Measurements from ENCODE around the gene ANTXR2.
A peak's percentile ranks its signal among the peaks of the same experiment; 100 is the strongest.
"Not testable (repeated sequence)": the region's sequence is repeated elsewhere in the genome, so short reads cannot be mapped to it uniquely, and the experiment has no call there.

ANTXR2 gene
- total RNA-seq = 33.2 to 390 (median 69.9) reads per million in 4 experiments

DNA sequence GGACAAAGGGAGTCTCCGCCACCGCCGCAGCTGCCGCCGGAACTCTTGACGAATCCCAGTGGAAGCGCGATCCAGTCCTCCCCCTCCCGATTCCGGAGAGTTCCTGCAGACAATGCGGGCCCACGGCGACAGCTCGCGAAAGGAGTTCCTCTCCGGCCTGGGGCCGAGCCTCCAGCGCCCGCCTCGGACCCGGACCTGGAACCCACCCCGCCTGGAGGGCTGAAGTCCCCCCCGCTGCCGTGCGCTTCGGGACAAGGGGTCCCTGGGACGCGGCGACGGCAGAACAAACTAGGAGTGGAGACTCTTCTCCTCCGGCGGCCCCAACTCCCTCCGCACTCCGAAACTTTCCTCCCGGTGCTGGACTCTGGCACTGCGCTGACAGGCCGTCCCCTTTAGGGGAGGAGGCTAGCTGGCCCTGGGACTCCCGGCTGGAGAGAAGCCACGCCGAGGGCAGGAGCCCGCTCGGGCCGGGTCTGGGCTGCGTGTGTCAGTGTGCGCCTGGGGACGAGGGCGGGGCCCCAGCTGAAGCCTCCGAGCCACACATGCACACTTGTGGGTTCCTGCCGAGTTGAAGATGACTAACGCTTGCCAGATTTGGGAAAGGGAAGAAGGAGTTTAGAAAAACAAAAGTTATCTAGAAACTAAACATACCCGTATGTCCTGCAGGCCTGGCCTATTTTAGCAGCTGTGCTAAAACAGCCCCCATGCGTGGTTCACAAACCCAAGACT, at the start of gene ANTXR2:
ANTXR2 (minus strand) TSS at position 486 of the 729 bp plus-strand sequence. CDS start 669 bp downstream, outside the sequence.
- peak; percentile 32 for DNase-seq

GRCh38 chr4:80121815-80122214, 48.8 kb upstream of the ANTXR2 start:
- DNase-seq = not testable (repeated sequence)

DNA sequence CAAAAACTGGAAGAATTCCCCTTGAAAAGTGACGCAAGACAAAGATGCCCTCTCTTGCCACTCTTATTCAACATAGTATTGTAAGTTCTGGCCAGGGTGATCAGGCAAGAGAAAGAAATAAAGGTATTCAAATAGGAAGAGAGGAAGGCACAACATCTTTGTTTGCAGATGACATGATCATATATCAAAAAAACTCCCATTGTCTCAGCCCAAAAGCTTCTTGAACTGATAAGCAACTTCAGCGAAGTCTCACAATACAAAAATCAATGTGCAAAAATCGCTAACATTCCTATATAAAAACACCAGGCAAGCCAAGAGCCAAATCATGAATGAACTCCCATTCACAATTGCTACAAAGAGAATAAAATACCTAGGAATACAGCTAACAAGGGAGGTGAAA, 46.6 kb upstream of the ANTXR2 start:
- not testable (repeated sequence) for DNase-seq

DNA sequence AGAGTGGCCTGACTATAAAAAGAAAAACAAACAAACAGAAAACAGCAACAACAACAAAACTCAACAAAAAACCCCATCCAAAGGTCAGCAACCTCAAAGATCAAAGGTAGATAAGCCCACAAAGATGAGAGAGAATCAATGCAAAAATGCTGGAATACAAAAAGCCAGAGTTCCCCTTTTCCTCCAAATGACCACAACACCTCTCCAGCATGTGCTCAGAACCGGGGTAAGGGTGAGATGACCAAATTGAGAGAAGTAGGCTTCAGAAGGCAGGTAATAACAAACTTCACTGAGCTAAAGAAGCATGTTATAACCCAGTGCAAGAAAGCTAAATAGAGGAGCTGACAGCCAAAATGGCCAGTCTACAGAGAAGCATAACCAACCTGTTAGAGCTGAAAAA, 43.5 kb upstream of the ANTXR2 start:
- no peak for DNase-seq

DNA sequence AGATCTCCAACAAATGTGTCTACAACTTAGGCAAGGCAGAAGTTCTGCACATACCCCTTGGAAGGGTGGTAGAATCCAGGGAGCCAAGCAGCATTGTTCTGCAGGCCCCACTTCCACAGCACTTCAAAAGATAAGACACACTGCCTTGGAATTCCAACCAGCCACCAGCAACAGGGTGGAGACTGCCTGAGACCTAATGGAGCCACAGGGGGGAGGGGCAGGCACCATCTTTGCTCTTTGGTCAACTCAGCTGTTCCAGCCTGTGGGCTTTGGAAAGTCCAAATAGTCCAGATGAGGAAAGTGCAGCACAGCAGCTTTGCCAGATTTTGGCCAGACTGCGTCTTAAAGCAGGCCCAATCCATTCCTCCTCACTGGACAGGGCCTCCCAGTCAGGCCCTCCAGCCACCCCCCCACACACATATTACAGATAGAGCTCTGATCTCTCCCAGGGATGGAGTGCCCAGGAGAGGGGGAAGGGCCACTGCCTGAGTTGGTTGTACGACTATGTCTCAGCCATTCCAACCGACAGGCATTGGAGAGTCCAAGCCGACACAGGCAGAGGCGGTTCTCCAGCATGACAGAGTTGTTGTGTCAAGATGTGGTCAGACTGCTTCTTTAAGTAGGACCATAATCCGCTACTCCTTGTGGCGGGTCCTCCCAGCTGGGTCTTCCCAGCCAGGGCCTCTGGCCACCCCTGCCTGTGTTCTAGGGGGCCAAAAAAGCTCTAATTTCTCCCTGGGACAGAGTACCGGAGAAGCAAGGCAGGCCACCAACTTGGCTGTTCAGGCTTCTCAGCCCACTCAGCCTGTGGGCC, 42.5 kb upstream of the ANTXR2 start:
- DNase-seq = no peak

DNA sequence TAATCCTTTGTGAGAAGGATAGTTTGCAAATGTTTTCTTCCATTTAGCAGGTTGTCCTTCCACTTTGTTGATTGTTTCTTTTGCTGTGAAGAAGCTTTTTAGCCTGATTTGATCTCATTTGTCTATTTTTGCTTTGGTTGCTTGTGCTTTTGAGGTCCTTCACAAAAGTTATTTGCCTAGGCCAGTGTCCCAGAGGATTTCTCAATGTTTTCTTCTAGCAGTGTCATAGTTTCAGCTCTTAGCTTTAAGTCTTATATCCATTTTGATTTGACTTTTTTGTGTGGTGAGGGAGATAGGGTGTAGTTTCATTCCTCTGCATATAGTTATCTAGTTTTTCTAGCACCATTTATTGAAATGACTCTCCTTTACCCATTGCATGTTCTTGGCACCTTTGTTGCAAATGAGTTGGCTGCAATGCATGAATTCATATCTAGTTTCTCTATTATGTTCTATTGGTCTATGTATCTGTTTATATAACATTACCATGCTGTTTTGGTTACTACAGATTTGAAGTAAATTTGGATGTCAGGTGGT, 41.8 kb upstream of the ANTXR2 start:
- DNase-seq = no peak

DNA sequence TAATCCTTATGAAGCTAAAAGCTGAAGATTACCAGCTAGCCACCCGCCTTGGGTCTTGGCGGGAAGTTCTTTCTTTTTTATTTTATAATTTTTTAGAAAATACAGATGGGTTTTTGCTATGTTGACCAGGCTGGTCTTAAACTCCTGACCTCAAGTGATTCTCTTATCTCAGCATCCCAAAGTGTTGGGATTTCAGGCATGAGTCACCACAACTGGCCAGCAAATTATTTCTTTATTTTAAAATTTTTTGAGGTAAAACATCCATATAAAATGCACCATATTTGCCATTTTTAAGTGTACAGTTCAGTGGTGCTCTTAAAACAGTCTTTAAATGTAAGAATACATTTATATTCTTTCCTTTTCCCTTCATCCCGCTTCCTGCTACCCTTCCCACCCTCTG, 40.6 kb upstream of the ANTXR2 start:
- DNase-seq = no peak

GRCh38 chr4:80112236-80112635, 39.2 kb upstream of the ANTXR2 start:
- no peak for DNase-seq

DNA sequence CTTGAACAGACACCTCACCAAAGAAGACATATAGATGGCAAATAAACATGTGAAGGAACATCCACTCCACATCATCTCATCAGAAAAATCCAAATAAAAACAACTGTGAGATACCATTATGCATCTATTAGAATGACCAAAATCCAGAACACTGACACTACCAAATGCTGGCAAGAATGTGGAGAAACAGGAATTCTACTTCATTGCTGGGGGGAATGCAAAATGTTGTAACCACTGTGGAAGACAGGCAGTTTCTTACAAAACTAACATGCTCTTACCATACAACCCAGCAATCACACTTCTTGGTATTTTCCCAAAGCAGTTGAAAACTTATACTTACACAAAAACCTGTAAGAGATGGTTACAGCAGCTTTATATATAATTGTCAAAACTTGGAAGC, 38.2 kb upstream of the ANTXR2 start:
- no peak for DNase-seq

DNA sequence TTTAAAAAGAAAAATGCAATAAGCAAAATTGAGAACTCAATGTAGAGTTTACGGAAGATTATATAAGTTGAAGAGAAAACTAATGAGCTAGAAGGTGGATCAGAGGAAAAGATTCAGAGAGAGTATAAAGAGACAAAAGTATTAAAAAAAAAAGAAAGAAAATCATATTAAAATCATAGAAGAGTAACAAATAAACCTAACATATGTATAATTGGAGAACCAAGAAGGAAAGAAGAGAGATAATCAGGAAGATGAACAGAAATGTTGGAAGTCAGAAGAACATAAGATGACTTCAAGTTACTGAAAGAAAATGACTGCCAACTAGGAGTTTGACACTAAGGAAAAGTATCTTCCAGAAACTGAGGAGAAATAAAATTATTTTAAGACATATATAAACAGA, 34.3 kb upstream of the ANTXR2 start:
- no peak for DNase-seq

- DNase-seq = no peak
Measured at GRCh38 chr4:80104927-80105326, 31.9 kb upstream of the ANTXR2 start.

GRCh38 chr4:80103629-80104028, 30.6 kb upstream of the ANTXR2 start:
- DNase-seq = no peak

GRCh38 chr4:80101792-80102116, 28.7 kb upstream of the ANTXR2 start:
- no peak for DNase-seq

- no peak for DNase-seq
Measured at GRCh38 chr4:80101071-80101791, 28.2 kb upstream of the ANTXR2 start.

DNA sequence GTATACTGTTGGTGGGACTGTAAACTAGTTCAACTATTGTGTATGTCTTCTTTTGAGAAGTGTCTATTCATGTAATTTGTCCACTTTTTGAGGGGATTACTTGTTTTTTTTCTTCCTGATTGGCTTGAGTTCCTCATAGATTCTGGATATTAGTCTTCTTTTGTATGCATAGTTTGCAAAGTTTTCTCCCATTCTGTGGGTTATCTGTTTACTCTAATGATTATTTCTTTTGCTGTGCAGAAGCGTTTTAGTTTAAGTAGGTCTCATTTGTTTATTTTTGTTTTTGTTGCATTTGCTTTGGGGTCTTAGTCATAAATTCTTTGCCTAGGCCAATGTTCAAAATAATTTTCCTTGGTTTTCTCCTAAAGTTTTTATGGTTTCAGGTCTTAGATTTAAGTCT, 26.6 kb upstream of the ANTXR2 start:
- DNase-seq = no peak

DNA sequence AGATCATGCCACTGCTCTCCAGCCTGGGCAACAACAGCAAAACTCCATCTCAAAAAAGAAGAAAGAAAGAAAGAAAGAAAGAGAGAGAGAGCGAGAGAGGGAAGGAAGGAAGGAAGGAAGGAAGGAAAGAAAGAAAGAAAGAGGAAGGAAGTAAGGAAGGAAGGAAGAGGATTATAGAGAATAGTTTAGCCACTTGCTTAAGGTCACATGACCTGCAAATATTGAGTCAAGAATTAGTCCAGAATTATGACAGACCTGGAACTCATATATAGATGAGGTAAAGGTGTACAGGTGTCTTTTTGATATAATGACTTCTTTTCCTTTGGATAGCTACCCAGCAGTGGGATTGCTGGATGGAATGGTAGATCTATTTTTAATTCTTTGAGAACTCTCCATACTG, 25.6 kb upstream of the ANTXR2 start:
- no peak for DNase-seq

GRCh38 chr4:80097400-80098177, 24.6 kb upstream of the ANTXR2 start:
- no peak for DNase-seq

DNA sequence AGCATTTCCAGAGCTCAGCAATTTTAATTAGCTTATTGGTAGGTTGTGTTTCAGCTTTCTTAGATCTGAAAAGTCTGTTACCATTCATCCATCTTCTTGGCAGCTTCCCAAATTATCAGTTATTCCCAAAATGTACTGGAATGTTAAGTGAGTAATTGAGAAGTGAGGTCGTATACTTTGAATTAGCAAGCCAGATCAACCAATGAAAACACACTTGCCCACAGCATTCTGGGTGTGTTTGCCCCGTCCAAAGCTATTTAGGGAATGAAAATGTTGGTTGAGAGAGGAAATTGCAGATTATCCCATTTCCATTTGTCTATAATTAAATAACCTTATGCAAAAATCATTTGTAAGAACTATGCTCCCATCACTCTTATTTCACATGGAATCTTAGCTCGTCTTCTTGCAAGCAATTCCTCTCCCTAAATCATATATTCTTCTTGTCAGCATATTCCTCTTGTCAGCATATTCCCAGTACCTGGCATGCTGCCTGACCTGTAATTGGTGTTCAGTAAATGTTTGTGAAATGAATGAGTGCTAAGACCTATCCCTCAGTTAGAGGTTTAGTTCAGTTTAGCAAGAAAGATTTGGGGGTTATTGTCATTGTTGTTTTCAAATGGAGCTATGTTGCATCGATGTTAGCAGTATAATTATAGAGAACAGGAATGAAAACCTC, 23.3 kb upstream of the ANTXR2 start:
- DNase-seq = no peak

- no peak for DNase-seq
Measured at GRCh38 chr4:80094191-80094590, 21.2 kb upstream of the ANTXR2 start.

- no peak for DNase-seq
Measured at GRCh38 chr4:80093563-80093962, 20.5 kb upstream of the ANTXR2 start.

DNA sequence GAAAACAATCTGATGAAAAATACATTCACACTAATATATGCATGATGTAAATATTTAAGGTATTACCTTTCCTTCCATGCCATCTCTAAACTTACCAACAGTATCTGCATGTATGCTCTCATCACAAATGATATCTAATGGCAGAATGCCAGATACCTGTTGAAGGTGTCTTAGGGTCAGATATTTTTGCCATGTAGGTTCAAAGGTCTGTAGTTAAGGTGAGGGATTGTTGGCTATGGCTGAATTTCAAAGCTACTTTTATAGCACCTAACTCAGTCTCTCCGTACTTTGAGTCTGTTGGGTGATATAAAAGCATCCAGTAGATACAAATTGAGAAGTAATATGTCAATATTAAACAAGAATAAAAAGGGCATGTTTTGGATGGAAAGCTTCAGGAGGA, 19.8 kb upstream of the ANTXR2 start:
- no peak for DNase-seq

DNA sequence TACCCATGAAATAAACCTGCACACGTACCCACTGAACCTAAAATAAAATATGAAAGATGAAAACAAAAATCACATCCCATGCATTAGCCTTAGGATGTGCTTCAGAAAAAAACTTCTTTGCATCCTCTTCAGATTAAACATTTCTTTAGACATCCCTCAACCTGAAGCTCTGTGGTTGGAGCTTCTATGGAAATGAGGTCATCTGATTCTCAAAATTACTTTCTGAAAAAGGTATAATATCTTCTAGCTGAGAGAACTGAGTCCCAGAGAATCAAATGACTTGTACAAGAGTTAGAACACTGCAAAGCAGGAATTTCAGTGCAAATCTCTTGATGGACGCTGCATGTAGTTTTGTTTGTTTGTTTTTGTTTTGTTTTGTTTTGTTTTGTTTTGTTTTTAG, 19.1 kb upstream of the ANTXR2 start:
- no peak for DNase-seq

Measured in effector CD8-positive, alpha-beta T cell (primary cell).